Stomach smooth muscle (tissue), 2 donors: ENCODE data around the gene TOM1L2.

Experiments used
- H3K27ac ChIP-seq: one replicate; pipeline ENCODE4 v1.7.0; 2013; ENCODE audit warnings: mild to moderate bottlenecking, low read length, inconsistent platforms
- H3K27me3 ChIP-seq, 2 donors: one replicate each; pipeline ENCODE4 v1.7.0; 2013; ENCODE audit warnings: low read length in 2 of 2; ENCODE audit not compliant: insufficient read depth in 2 of 2, control insufficient read depth in 1 of 2
- H3K36me3 ChIP-seq, 2 donors: one replicate each; pipeline ENCODE4 v1.7.0; 2013; ENCODE audit warnings: low read length in 2 of 2; ENCODE audit not compliant: control insufficient read depth in 2 of 2, insufficient read depth in 2 of 2
- H3K4me1 ChIP-seq: one replicate; pipeline ENCODE4 v1.7.0; 2013; ENCODE audit warnings: low read length; ENCODE audit not compliant: control insufficient read depth, insufficient read depth
- H3K4me3 ChIP-seq, 2 donors: one replicate each; pipeline ENCODE4 v1.7.0; 2013; ENCODE audit warnings: low read length in 2 of 2
- H3K9ac ChIP-seq, 2 donors: one replicate each; pipeline ENCODE4 v1.7.0; 2013; ENCODE audit warnings: low read length in 2 of 2, mild to moderate bottlenecking in 1 of 2
- H3K9me3 ChIP-seq, 2 donors: one replicate each; pipeline ENCODE4 v1.7.0; 2013; ENCODE audit warnings: low read length in 2 of 2; ENCODE audit not compliant: control insufficient read depth in 2 of 2
- donor health status: healthy.
- donor health status: Pancreatic carcinoma.

Gene TOM1L2

GRCh38 chr17:17899486-17899885 lies 72.7 kb downstream of the TOM1L2 start:
- no peak overlapping the region for H3K27ac ChIP-seq
- H3K9ac ChIP-seq = no peak overlapping the region
- no peaks in the 10 kb centered on the region for H3K9me3 ChIP-seq
- no peak overlapping the region for H3K4me3 ChIP-seq
- peaks cover 15 to 20% of the 10 kb centered on the region in 2 donors for H3K36me3 ChIP-seq
- H3K4me1 ChIP-seq = peaks cover 21% of the 10 kb centered on the region
- H3K27me3 ChIP-seq = no peaks in the 10 kb centered on the region

- H3K4me3 ChIP-seq = no peak overlapping the region
- H3K36me3 ChIP-seq = peaks cover 15 to 24% of the 10 kb centered on the region in 2 donors
- H3K27ac ChIP-seq = no peak overlapping the region
- H3K9me3 ChIP-seq = no peaks in the 10 kb centered on the region
- H3K9ac ChIP-seq = no peak overlapping the region
- no peaks in the 10 kb centered on the region for H3K27me3 ChIP-seq
- H3K4me1 ChIP-seq = peaks cover 21% of the 10 kb centered on the region
Measured at GRCh38 chr17:17898673-17899072, 73.5 kb downstream of the TOM1L2 start.

- H3K27ac ChIP-seq = no peak overlapping the region
- no peak overlapping the region for H3K9ac ChIP-seq
- H3K27me3 ChIP-seq = no peaks in the 10 kb centered on the region
- no peak overlapping the region for H3K4me3 ChIP-seq
- H3K9me3 ChIP-seq = no peaks in the 10 kb centered on the region
- H3K4me1 ChIP-seq = peaks cover 16% of the 10 kb centered on the region
- peaks cover 15 to 31% of the 10 kb centered on the region in 2 donors for H3K36me3 ChIP-seq
Measured at GRCh38 chr17:17897442-17897841, 74.8 kb downstream of the TOM1L2 start.

- no peak overlapping the region for H3K27ac ChIP-seq
- no peak overlapping the region for H3K4me3 ChIP-seq
- peaks cover 15 to 33% of the 10 kb centered on the region in 2 donors for H3K36me3 ChIP-seq
- peaks cover 16% of the 10 kb centered on the region for H3K4me1 ChIP-seq
- no peaks in the 10 kb centered on the region for H3K9me3 ChIP-seq
- H3K9ac ChIP-seq = no peak overlapping the region
- H3K27me3 ChIP-seq = no peaks in the 10 kb centered on the region
Measured at GRCh38 chr17:17896746-17897145, 75.5 kb downstream of the TOM1L2 start.

- Histone ChIP-seq H3K27ac (no peak overlapping the region), H3K9me3 (no peaks in the 10 kb centered on the region), H3K4me3 (no peak overlapping the region), H3K9ac (no peak overlapping the region), H3K4me1 (no peaks in the 10 kb centered on the region), H3K27me3 (no peaks in the 10 kb centered on the region), H3K36me3 (peaks cover 15 to 34% of the 10 kb centered on the region in 2 donors)
Measured at GRCh38 chr17:17893801-17894644, 78.2 kb downstream of the TOM1L2 start.

GRCh38 chr17:17892731-17893130 lies 79.5 kb downstream of the TOM1L2 start:
- Histone ChIP-seq H3K9ac (no peak overlapping the region), H3K9me3 (no peaks in the 10 kb centered on the region), H3K4me1 (no peaks in the 10 kb centered on the region), H3K27ac (no peak overlapping the region), H3K4me3 (no peak overlapping the region), H3K27me3 (no peaks in the 10 kb centered on the region), H3K36me3 (peaks cover 10 to 30% of the 10 kb centered on the region in 2 donors)

- H3K4me1 ChIP-seq = no peaks in the 10 kb centered on the region
- H3K27me3 ChIP-seq = no peaks in the 10 kb centered on the region
- peaks cover 12 to 33% of the 10 kb centered on the region in 2 donors for H3K36me3 ChIP-seq
- no peak overlapping the region for H3K9ac ChIP-seq
- no peak overlapping the region for H3K4me3 ChIP-seq
- no peaks in the 10 kb centered on the region for H3K9me3 ChIP-seq
- H3K27ac ChIP-seq = no peak overlapping the region
Measured at GRCh38 chr17:17892009-17892408, 80.2 kb downstream of the TOM1L2 start.

- H3K9me3 ChIP-seq = no peaks in the 10 kb centered on the region
- peaks cover 9 to 30% of the 10 kb centered on the region in 2 donors for H3K36me3 ChIP-seq
- H3K9ac ChIP-seq = no peak overlapping the region
- no peak overlapping the region for H3K4me3 ChIP-seq
- H3K27me3 ChIP-seq = no peaks in the 10 kb centered on the region
- no peaks in the 10 kb centered on the region for H3K4me1 ChIP-seq
- H3K27ac ChIP-seq = no peak overlapping the region
Measured at GRCh38 chr17:17890773-17891759, 81.1 kb downstream of the TOM1L2 start.

GRCh38 chr17:17889922-17890321 lies 82.3 kb downstream of the TOM1L2 start:
- Histone ChIP-seq H3K4me3 (no peak overlapping the region), H3K4me1 (no peaks in the 10 kb centered on the region), H3K36me3 (peaks cover 3 to 26% of the 10 kb centered on the region in 2 donors), H3K27ac (no peak overlapping the region), H3K27me3 (no peaks in the 10 kb centered on the region), H3K9me3 (no peaks in the 10 kb centered on the region), H3K9ac (no peak overlapping the region)

GRCh38 chr17:17888821-17889220 lies 83.4 kb downstream of the TOM1L2 start:
- Histone ChIP-seq H3K36me3 (peaks cover 11 to 31% of the 10 kb centered on the region in 2 donors), H3K9me3 (no peaks in the 10 kb centered on the region), H3K27ac (no peak overlapping the region), H3K4me3 (no peak overlapping the region), H3K9ac (no peak overlapping the region), H3K27me3 (no peaks in the 10 kb centered on the region), H3K4me1 (no peaks in the 10 kb centered on the region)
